Breast epithelium (tissue), 3 donors: ENCODE data around the gene FNDC10.

Source experiments
- POLR2A ChIP-seq: fragments of 450-650 bp; IDR thresholded peaks from one replicate; pipeline ENCODE4 v1.6.1; 2016; ENCODE audit warnings: antibody characterized with exemption, mild to moderate bottlenecking, moderate library complexity
- TF ChIP-seq, protein P1 (sequence below), 3 donors: fragments of 450-650 bp; IDR thresholded peaks; one replicate each; pipeline ENCODE4 v1.5.1; 2016 to 2017; ENCODE audit warnings: antibody characterized with exemption in 3 of 3, mild to moderate bottlenecking in 3 of 3, moderate library complexity in 3 of 3

GRCh38 chr1:1620433-1621139, 20.7 kb upstream of the FNDC10 start:
- TF ChIP-seq POLR2A: no peak
- TF ChIP-seq, protein P1, sequence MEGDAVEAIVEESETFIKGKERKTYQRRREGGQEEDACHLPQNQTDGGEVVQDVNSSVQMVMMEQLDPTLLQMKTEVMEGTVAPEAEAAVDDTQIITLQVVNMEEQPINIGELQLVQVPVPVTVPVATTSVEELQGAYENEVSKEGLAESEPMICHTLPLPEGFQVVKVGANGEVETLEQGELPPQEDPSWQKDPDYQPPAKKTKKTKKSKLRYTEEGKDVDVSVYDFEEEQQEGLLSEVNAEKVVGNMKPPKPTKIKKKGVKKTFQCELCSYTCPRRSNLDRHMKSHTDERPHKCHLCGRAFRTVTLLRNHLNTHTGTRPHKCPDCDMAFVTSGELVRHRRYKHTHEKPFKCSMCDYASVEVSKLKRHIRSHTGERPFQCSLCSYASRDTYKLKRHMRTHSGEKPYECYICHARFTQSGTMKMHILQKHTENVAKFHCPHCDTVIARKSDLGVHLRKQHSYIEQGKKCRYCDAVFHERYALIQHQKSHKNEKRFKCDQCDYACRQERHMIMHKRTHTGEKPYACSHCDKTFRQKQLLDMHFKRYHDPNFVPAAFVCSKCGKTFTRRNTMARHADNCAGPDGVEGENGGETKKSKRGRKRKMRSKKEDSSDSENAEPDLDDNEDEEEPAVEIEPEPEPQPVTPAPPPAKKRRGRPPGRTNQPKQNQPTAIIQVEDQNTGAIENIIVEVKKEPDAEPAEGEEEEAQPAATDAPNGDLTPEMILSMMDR (IDR thresholded peaks at IDR 0.05): no peak
